NCI-H2227 (cell line): ENCODE results near the gene STXBP1.
A peak's percentile ranks its signal among the peaks of the same experiment; 100 is the strongest.

Experiments
- DNase-seq: peaks from one replicate; lab custom pipeline; 2025; ENCODE audit not compliant: unreplicated experiment; lab: John Stamatoyannopoulos, UW

Gene STXBP1

DNA sequence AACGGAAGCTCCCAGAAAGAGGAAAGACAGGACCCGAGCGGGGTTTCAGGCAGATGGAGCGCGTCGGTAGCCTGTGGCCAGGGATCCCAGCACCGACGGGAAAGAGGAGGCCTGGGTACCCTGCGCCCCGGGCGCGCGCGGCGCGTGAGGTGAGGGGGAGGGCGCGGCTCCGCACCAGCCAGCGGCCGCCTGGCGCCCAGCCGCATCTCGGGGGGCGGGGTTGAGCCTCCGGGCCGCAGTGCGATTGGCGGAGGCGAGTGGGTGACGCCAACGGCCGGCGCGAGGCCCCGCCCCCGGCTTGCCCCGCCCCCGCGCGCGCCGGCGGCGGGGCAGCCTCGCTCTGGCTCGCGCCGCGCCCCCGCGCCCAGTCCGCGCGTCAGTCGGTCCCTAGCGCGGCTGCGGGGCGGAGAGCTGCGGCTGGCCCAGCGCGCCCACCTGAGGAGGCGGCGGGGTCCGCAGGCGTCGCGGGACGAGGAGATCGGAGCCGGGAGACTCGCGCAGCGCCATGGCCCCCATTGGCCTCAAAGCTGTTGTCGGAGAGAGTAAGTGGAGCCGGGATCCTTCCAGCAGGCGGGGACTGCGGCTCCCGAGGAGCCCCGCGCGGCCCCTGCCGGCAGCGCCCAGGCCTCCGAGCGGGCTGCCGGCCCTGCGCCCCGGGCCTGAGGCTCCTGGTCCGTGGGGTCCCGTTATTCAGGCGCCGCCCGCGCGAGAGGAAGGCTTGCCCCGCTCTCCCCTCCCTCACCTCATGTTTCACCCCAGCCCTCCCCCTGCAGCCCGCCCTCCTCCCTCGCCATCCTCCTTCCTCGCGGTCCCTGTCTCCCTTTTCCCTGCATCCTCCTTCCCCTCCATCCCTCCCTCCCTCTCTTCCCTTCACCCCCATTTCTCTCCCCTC lies at the start of gene STXBP1:
Gene STXBP1 (plus strand): TSS at position 379 of the 892 bp plus-strand sequence. CDS start 127 bp downstream, at position 506.
- DNase-seq = peak; percentile 91

- DNase-seq = no peak
Observed at GRCh38 chr9:127562279-127562796, 49.7 kb upstream of the STXBP1 start.

DNA sequence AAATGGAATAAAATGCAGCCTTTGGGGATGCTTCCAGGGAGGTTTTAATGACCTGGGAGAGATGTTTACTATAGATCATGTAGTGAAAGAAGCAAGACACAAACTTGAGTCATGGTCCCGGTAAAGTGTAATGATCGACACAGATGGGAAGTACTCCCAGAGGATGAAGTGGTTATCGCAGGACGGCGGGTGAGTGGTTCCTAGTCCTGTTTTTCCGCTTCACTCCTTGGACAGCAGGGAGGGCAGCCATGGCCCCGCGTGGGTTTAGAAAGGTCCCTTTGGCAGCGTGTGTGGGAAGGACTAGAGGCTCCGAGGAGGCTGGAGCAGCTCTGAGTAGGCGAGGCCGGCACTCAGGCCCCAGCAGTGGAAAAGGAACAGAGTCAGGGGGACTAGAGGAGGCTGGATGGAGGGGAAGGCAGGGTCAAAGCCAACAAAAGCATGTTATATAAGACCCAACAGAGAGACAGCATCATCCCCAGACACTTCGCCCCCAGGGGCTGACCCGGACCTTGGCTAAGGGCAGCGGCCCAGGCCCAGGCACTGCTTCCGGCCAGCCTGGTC lies 49.2 kb upstream of the STXBP1 start:
- DNase-seq = no peak

- DNase-seq = no peak
Observed at GRCh38 chr9:127563579-127563978, 48.5 kb upstream of the STXBP1 start.

GRCh38 chr9:127565231-127565630 lies 46.8 kb upstream of the STXBP1 start:
- no peak for DNase-seq

DNA sequence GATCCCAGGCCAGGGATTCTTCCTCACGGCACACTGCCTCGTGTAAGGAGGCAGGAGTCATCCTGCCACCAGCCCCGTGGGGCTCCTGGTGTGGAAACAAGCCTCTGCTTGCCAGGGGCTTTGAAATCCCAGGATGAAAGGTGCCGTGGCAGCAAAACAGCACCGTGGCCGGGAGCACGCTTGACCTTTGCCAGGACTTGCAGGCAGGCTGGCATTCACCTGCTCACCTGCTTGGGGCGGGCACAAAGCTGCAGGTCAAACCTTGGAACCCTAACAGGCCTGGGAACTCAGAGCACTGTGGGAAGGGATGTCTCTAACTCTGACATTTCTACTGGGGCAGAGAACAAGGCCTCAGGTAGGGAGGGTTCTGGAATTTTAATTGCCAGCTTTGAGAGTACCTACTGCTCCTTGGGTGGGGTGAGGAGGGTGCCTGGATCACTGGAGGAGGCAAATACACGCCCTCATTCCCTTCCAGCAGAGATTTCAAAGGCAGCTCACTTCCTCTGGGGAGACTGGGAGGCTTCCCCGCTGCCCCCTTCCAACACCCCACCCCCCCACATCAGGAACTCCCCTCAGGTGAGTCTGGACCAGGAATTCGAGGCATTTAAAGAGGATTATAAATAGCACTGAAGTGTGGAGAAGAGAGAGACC lies 45.6 kb upstream of the STXBP1 start:
- no peak for DNase-seq

DNA sequence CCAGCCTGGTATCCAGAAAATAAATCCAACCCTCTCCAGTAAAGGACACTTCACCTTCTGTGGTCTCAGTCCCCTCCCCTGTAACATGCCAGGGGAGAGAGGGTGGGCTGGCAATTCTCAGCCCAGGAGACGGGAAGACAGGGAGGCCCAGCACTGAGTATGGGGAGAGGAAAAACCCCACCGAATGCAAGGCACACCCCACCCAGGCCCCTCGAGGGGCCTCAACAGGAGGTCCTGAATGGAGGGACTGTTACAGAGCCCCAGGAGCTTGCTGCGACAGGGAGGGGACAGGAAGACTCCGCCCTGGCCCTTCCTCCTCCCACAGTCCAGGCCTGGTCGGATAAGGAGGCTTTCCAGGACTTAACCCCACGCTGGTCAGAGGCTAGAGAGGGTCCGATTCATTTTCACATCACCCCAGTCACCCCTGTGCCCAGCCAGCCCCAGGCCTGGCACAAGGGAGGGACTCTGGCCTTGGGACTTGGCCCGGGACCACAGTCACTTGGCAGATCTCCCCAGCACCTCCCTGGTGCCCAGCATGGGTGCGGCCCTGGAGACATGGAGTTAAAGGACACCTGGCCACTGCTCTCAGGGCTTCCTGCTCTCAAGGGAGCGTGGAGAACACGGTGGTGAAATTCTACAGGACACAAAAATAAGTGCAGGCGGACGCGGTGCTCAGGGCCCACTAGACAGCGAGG lies 44.9 kb upstream of the STXBP1 start:
- DNase-seq = no peak

DNA sequence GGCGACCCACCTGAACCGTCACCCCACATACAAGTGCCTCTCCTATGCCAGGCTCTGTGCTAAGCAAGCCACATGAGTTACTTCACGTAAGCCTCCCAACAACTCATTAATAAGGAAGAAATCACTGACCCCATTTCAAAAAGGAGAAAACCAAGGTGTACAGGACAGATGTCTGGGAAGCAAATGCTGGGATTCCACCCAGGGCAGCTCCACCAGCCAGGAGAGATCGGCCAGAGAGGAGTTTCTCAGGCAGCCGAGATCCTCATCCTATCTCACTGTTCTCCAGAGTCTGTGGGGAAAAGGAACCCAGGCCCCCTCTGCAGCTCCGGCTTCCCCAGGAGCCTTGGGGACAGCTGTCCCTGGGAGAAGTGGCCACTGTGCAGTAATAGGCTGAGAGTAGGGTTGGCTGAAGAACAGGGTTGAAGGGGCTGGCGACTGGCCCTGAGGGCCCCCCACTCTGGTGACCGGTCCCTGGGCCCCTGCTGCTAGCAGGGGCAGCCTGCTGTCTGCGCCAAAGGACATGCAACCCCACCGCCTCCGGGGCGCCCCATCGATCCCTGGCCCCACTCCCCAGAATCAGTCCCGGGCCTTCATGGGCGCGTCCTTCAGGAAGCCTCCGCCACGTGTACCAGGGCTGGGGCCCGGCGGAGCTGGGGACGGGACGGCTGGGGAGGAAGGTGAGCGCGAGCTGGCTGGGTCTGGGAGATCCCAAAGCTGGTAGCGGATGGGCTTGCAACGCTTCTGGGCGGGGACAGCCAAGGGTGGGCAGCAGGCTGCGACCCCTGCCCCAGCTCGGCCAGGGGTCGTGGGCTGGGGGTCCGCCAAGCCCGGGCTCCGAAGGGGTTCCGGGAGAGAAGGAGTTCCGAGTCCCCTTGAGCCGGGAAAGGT lies 44.1 kb upstream of the STXBP1 start:
- no peak for DNase-seq

DNA sequence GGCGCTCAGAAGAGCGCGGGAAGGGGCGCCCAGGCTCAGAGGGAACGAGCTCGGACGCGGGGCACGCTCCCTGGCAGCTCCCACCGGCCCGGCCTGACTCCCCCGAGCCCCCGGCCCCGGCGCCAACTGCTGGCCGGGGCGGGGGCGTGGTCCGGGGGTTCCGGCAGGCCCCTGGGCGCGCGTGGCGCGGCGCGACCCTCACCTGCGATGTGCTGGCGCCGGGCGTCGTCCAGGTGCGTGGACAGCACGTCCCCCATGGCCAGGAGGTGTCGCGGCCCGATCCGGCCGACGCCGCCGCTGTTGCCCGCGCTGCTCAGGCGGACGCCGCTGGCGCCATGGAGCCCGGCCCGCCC lies 43.5 kb upstream of the STXBP1 start:
- no peak for DNase-seq

GRCh38 chr9:127568971-127569885 lies 42.8 kb upstream of the STXBP1 start:
- peak; percentile 88 for DNase-seq

DNA sequence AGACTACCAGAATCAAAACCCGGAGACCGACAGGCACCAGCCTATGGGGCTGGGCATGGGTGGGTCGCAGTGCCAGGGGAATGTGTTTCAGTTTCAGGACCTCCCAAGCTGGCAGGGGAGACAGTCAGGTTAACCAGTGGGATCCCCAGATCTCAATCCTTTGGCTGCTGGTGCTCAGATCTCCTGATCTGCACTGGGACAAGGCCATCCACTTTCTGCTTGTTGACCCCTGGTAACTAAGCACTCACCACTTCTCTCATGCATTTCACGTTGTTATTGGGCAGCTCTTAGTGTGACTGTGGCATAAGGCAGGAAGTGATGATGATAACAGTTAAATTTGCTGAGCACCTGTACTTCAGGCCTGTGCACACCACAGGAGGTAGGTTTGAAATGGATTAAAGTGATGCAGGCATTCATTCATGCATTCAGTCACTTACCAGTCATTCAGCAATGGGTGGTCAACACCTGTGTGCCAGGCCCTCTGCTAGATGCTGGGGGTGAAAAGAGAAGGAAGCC lies 42.1 kb upstream of the STXBP1 start:
- no peak for DNase-seq

- DNase-seq = no peak
Observed at GRCh38 chr9:127570533-127571111, 41.5 kb upstream of the STXBP1 start.

GRCh38 chr9:127571971-127572370 lies 40.1 kb upstream of the STXBP1 start:
- no peak for DNase-seq

DNA sequence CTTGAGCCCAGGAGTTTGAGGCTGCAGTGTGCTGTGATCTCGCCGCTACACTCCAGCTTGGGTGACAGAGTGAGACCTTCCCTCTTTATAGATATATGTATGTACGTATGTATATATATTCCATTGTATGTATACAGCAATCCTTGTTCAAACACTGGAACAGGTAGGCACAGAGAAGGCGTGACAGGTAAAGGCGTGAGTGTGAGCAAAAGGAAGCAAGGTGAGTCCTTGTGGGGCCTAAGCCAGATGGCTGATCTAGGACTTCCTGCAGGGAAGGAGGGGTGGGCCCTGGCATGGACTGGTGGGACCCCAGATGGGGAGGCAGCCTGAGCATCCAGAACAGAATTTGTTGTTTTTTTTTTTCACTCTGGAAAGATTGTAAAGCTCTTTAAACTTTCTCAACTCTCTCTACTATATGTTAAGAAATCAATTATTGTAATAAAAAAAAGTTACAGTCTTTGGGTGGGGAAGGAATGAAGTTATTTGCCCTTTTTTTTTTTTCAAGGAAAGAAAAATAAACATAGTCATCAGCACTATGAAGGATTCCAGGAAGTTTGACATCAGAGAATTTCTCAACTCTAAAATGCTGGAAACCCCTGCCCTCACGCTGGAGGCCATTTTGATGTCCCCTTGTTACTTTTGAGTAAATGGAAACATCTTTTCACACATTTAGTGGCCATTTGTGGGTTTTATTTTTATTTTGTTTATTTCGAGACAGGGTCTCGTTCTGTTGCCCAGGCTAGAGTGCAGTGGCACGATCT lies 38.9 kb upstream of the STXBP1 start:
- no peak for DNase-seq

- no peak for DNase-seq
Observed at GRCh38 chr9:127574072-127574993, 37.7 kb upstream of the STXBP1 start.

DNA sequence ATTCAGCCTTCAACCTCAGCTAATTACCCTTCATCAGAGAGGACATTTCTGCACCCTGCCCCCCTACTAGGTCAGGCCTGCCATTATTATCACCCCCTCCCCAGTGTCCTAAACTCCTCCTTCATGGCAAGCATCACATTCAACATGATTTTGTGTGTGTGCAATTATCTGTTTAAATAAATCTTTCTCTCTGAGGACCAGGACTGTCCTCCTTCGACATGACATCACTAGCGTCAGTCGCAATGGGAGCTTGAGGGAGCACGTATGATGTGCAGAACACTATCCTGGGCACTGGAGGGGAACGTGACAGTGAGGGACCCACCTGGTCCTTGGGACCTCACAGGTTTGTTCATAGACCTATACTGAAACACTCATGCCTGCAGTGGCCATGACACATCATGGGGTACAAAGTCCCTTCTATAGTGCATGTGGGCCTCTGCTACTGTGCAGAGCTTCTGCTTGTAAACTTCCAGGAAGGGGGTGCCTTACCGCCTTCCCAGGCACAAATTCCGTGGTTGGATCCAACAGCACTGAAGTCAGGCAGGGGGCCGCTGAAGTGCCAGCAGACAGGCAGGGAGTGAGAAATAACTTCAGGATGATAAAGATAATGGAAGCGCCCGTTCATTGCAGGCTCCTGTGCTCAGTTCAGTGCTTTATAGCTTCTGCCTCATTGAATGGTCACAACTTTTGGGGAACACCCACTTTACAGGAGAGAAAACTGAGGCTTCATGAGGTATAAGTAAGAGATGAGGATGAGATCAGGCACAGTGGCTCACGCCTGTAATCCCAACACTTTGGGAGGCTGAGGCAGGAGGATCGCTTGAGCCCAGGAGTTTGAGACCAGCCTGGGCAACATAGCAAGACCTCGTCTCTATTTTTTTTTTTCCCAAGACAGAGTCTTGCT lies 36.0 kb upstream of the STXBP1 start:
- DNase-seq = no peak
